Prostate gland (tissue), 2 donors: ENCODE results near the gene SMAD5. TPM values are rescaled to one million over a fixed set of nuclear protein-coding genes. Genes with fewer than 3 reads are reported as not detected.

ENCODE experiments used
- DNase-seq: peaks from one replicate; pipeline ENCODE4 v3.0.0-alpha.2; 2019; ENCODE audit warnings: low spot score
- H3K27ac ChIP-seq, 2 donors: fragments of 200-600 bp; sonication (generic); 2 replicates each; pipeline ENCODE4 v1.5.1; 2017 to 2019
- H3K27me3 ChIP-seq: fragments of 200-600 bp; sonication (generic); replicated peaks from 2 replicates; pipeline ENCODE4 v1.5.1; 2019; ENCODE audit not compliant: insufficient read depth
- H3K36me3 ChIP-seq, 2 donors: fragments of 200-600 bp; sonication (generic); 1 replicate in 1 of 2; 2 replicates in 1 of 2; pipeline versions ENCODE4 v1.5.1 to v1.8.1; 2017 to 2019
- H3K4me1 ChIP-seq: fragments of 200-600 bp; sonication (generic); replicated peaks from 2 replicates; pipeline ENCODE4 v1.5.1; 2019
- H3K4me3 ChIP-seq, 2 donors: fragments of 200-600 bp; sonication (generic); 2 replicates each; pipeline ENCODE4 v1.5.1; 2017 to 2019
- H3K9me3 ChIP-seq: fragments of 200-600 bp; sonication (generic); 2 replicates; pipeline ENCODE4 v1.5.1; 2017
- POLR2A ChIP-seq: fragments of 450-650 bp; IDR thresholded peaks from one replicate; pipeline ENCODE4 v1.6.1; 2016; ENCODE audit warnings: antibody characterized with exemption, mild to moderate bottlenecking
- POLR2AphosphoS5 ChIP-seq: sonication (generic); formaldehyde crosslinking; IDR thresholded peaks from one replicate; pipeline ENCODE4 v1.6.1; 2017; ENCODE audit warnings: antibody characterized with exemption
- WGBS: methylation state at CpG from one replicate; pipeline ENCODE4 v1.1.5; 2018; 5-methylcytosine and 5-hydroxymethylcytosine counted together
- intact Hi-C: fragments of 100-400 bp; cut with DNase I; formaldehyde crosslinking; loops from one replicate; pipeline ENCODE4 v1.14.2; 2022
- total RNA-seq, 2 donors: library from RNA; depleted of rRNA; stranded (reverse); fragments of >200 nt; gene quantifications; one replicate each; pipeline ENCODE4 v1.1.0, GENCODE V29; 2016
- TF ChIP-seq, protein P1 (sequence below), 4 experiments: fragments of 200-600 bp in 2 of 4; fragments of 450-650 bp in 2 of 4; sonication (generic) in 2 of 4; IDR thresholded peaks; 1 replicate in 3 of 4; 2 replicates in 1 of 4; pipeline ENCODE4 v1.5.1; 2016 to 2019; ENCODE audit warnings: antibody characterized with exemption in 4 of 4, mild to moderate bottlenecking in 2 of 4, moderate library complexity in 2 of 4

Gene SMAD5
- 10 to 100 TPM; 34.2 to 37.3 TPM for total RNA-seq

DNA sequence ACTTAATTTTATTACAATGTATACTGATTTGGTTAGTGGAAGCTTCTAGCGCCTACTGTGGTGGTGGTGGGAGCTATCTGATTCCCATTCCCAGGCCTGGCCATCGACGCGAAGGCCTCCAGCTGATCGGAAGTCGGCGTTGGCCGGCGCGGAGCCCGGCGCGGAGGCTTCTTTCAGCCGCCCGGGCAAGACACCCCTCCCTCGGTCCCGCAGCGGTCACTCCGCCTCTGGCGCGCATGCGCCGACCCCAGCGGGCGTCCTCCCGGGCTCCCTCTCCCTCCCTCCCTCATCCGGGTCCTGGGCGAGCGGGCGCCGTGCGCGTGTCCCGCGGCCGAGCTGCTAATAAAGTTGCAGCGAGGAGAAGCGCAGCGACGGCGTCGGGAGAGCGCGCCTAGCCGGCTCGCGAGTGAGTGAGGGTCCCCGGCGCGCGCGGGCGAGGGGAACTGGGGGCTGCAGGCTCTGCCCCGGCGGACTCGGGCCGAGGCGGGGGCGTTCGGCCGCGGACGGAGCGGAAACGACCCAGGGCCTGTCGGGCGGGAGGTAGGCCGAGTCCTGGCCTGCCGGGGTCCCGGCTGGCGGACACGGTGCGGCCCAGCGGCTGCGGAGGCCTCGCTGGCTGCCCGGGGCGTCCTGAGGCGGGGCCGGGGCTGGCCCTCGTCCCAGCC lies at the start of gene SMAD5:
TSS of gene SMAD5 (plus strand) at position 289 of the 665 bp plus-strand sequence. CDS start 20,916 bp downstream, outside the sequence.
- Histone ChIP-seq H3K4me1 (peaks cover 4% of the 10 kb centered on the region), H3K36me3 (no peaks in the 10 kb centered on the region), H3K9me3 (no peaks in the 10 kb centered on the region), H3K27ac (peak within 1 kb of the TSS; percentile 92 to 93), H3K4me3 (peak within 1 kb of the TSS; percentile 83 to 90), H3K27me3 (no peaks in the 10 kb centered on the region)
- intact Hi-C loops: no loop called here
- under 1% methylated on average over 68 of the region's 81 CpGs for WGBS
- TF ChIP-seq POLR2A: peak; percentile 87
- TF ChIP-seq, protein P1, sequence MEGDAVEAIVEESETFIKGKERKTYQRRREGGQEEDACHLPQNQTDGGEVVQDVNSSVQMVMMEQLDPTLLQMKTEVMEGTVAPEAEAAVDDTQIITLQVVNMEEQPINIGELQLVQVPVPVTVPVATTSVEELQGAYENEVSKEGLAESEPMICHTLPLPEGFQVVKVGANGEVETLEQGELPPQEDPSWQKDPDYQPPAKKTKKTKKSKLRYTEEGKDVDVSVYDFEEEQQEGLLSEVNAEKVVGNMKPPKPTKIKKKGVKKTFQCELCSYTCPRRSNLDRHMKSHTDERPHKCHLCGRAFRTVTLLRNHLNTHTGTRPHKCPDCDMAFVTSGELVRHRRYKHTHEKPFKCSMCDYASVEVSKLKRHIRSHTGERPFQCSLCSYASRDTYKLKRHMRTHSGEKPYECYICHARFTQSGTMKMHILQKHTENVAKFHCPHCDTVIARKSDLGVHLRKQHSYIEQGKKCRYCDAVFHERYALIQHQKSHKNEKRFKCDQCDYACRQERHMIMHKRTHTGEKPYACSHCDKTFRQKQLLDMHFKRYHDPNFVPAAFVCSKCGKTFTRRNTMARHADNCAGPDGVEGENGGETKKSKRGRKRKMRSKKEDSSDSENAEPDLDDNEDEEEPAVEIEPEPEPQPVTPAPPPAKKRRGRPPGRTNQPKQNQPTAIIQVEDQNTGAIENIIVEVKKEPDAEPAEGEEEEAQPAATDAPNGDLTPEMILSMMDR (IDR thresholded peaks at IDR 0.05): peak in 2 of 4 experiments; percentile 6 to 26
- peak; percentile 96 for TF ChIP-seq POLR2AphosphoS5
- peak; percentile 94 for DNase-seq

DNA sequence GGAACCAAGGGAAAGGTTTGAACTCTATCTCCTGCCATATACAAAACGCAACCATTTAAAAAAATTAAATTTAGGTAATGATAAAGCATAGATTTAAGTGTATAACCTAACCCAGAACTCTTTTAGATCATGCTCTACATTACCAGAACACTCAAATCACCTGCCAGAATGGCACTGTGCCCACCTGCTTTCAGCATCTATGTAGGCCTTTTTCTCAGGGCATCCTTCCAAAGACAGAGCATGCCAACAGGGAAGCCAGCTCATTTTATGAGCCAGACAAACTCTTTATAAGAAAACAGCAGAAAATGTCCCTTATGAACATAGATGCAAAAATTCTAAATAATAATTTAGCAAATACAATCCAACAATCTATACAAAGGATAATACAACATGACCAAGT lies 47.9 kb upstream of the SMAD5 start:
- H3K36me3 ChIP-seq: no peaks in the 10 kb centered on the region
- intact Hi-C loops: loop anchor here (5.0 to 10.0 kb wide), 2 partner anchors 90 to 197 kb away; no protein-coding TSS in a partner anchor
- H3K9me3 ChIP-seq: no peaks in the 10 kb centered on the region
- no peak overlapping the region for H3K4me3 ChIP-seq
- H3K27ac ChIP-seq: no peak overlapping the region
- no peaks in the 10 kb centered on the region for H3K27me3 ChIP-seq
- WGBS: 61% methylated on average over 1 of the region's 1 CpG
- H3K4me1 ChIP-seq: peaks cover 6% of the 10 kb centered on the region
- TF ChIP-seq POLR2AphosphoS5 (peak; percentile 87), POLR2A (no peak)
- TF ChIP-seq, protein P1 (IDR thresholded peaks at IDR 0.05): no peak
- peak; percentile 93 for DNase-seq

DNA sequence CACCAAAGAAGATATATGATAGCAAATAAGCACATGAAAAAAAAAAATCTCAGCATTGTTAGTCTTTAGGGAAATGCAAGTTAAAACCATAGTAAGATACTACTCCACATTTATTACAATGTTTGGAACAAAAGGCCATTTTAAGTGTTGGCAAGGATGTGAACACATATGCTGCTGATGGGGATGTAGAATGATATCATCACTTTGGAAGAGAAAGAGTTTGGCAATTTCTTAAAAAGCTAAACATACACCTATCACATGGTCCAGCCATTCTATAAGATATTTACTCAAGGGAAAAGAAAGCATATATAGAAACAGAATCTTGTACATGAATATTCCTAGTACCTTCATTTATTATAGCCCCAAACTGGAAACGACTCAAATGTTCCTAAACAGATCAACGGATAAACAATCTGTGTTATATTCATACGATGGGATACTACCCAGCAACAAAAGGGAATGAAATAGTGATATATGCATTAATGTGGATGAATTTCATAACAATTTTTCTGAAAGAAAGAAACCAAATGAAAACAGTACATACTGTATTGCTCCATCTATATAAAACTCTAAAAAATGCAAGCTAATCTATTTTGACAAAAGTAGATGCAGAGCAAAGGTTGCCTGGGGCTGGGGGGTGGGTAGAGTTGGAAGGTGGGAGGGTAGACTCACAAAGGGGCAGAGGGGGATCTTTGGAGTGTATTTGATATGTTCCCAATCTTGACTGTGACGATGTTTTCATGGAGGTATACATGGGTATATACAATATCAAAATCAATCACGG lies 45.7 kb upstream of the SMAD5 start:
- no peaks in the 10 kb centered on the region for H3K27me3 ChIP-seq
- H3K4me1 ChIP-seq: peaks cover 6% of the 10 kb centered on the region
- no peak overlapping the region for H3K27ac ChIP-seq
- 81% methylated on average over 5 of the region's 5 CpGs for WGBS
- no peaks in the 10 kb centered on the region for H3K36me3 ChIP-seq
- H3K9me3 ChIP-seq: no peaks in the 10 kb centered on the region
- intact Hi-C loops: loop anchor here (10.0 kb wide), 1 partner anchor 88 kb away; no protein-coding TSS in a partner anchor
- no peak for TF ChIP-seq POLR2A
- H3K4me3 ChIP-seq: no peak overlapping the region
- no peak for DNase-seq

DNA sequence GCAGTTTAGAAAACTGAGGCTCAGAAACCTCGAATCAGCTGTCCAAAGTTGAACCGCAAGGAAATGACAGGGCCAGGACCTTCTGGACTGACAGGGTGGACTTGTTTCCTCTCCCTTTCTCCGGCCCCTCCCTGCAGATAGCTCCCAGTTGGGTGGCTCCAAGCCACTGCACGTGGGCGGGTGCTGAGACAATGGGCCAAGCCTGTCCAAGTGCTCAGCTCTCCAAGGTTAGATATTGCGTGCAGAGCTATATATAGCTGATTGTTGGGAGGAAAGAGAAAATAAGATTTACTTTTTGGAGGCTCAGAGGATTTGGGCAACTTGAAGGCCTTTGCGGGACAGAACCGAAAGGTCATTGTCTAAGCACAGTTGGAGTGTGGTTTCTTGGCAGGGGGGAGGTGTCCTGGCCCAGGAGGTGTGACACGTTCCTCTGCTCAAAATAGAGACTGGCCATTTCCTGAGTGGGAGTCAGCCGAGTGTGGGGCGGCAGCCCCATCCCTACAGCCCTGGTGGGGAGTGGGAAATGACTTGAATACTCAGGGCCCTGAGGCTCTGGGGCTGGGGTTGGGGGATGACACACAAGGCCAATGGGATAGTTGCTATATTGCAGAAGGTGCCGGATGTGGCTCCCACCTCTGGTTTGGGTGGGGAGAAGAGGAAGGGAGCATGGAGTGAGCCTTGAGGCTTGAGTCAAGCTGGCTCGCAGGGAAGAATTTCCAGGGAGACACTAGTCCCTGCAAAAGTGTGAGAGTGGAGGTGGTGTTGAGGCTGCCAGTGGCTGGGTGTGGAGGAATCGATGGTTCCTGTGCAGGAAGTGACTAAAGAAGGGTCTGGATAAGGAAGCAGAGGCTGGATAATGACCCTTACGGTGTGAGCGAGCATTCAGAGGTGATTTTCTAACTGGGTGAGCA lies 44.4 kb upstream of the SMAD5 start:
- TF ChIP-seq, protein P1 (IDR thresholded peaks at IDR 0.05): no peak
- no peak for TF ChIP-seq POLR2A
- TF ChIP-seq POLR2AphosphoS5: peak; percentile 54
- H3K27ac ChIP-seq: no peak overlapping the region
- no peaks in the 10 kb centered on the region for H3K9me3 ChIP-seq
- intact Hi-C loops: loop anchor here (10.0 kb wide), 1 partner anchor 87 kb away; no protein-coding TSS in a partner anchor
- H3K36me3 ChIP-seq: no peaks in the 10 kb centered on the region
- DNase-seq: peak; percentile 67
- 58% methylated on average over 16 of the region's 16 CpGs for WGBS
- no peaks in the 10 kb centered on the region for H3K27me3 ChIP-seq
- no peak overlapping the region for H3K4me3 ChIP-seq
- peaks cover 6% of the 10 kb centered on the region for H3K4me1 ChIP-seq

DNA sequence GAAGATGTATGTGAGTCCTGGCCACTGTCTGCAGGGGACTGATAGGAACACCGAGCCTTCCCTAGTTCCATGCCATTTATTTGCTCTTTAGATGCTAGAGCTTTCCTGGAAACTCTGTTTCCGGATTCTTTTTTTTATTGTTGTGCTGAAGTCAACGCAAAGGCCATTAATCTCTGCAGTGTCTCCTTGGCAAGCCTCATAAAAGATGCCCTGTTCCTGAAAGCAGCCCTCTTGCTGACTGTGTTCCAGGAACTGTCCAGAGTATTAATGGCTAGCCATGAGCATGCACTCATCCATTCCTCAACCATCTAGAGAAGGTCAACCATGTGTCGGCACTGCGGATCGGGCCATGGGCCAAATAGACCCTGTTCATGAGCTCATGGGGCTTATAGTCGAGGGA lies 42.9 kb upstream of the SMAD5 start:
- Histone ChIP-seq H3K9me3 (no peaks in the 10 kb centered on the region), H3K36me3 (no peaks in the 10 kb centered on the region), H3K27ac (no peak overlapping the region), H3K4me3 (no peak overlapping the region), H3K4me1 (peaks cover 6% of the 10 kb centered on the region), H3K27me3 (peaks cover 3% of the 10 kb centered on the region)
- DNase-seq: peak; percentile 75
- intact Hi-C loops: loop anchor here (10.0 kb wide), 1 partner anchor 85 kb away; no protein-coding TSS in a partner anchor
- WGBS: 23% methylated on average over 7 of the region's 7 CpGs
- TF ChIP-seq POLR2AphosphoS5 (peak; percentile 91), POLR2A (no peak)
